ENCODE measurements around the gene IFNA6.

DNA sequence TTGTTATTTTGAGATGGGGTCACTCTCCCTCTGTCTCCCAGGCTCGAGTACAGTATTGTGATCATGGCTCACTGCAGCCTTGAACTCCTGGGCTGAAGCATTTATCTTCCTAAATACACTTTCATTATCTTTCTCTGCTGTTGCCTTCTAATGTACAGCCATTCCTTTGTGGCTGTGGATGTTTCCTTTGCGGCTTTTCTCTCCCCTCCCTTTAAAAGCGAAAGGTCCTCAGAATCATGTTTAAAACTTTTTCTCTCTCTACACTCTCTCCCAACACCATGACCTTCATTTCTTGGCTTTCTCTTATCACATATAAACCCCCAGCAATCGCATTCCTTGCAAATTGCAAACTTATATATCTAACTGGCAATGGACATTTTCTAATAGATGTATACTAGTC, 32.9 kb upstream of the IFNA6 start:
- TF ChIP-seq SUZ12 (IDR thresholded peaks at IDR 0.05; ENCODE audit: extremely low read depth, insufficient read depth, insufficient read length): no peak
- no peak for TF ChIP-seq YY1 (IDR thresholded peaks at IDR 0.05; ENCODE audit: insufficient read depth, insufficient read length)
